Measurements from ENCODE around the gene SPECC1.

The SPECC1 gene

DNA sequence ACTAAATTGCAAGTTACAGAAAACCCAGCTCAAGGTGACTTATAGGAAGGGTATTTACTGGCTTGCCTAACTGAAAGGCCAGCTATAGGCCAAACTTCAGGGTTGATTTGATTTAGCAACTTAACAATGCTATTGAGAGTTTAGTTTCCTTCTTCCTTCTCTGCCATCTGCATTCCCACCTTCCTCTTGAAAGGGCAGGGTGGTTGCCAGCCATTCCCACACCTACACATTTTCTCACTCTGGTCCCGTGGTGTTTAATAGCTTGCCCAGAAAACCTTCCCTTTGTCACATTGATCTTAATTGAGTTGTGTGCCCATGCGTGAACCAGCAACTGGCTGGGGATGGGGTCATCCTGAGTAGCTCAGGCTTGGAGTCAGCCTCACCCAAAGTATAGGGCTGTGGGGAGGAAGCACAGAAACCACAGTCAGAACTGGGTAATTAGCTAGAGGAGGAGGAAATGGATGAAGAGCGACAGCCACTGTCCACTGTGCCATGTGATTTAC, 194.7 kb downstream of the SPECC1 start:
- peaks cover 13% of the 10 kb centered on the region for H3K36me3 ChIP-seq (ENCODE audit: insufficient read depth, low read length)
- no peak overlapping the region for H3K4me3 ChIP-seq (ENCODE audit: low read length)
- H3K4me1 ChIP-seq (ENCODE audit: insufficient read depth, low read length): peaks cover 57% of the 10 kb centered on the region
- H3K27ac ChIP-seq (ENCODE audit: low read depth, low read length): no peak overlapping the region
- no peaks in the 10 kb centered on the region for H3K9me3 ChIP-seq (ENCODE audit: insufficient read depth, low read depth, low read length)
- 96% methylated on average over 3 of the region's 3 CpGs for WGBS
- no peak overlapping the region for H3K9ac ChIP-seq (ENCODE audit: low read depth, low read length)
- no peaks in the 10 kb centered on the region for H3K27me3 ChIP-seq (ENCODE audit: insufficient read depth, low read length)

DNA sequence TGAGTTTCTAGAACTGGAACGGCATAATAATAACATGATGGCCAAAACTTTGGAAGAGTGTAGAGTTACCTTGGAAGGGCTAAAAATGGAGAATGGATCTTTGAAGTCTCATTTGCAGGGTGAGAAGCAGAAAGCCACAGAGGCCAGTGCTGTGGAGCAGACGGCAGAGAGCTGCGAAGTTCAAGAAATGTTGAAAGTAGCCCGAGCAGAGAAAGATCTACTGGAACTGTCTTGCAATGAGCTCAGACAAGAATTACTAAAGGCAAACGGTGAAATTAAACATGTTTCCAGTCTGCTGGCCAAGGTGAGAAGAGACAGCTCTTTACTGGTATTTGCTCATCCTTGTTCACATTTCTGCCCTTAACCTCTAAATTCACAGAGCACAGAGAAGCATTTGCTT, 196.4 kb downstream of the SPECC1 start:
- H3K9me3 ChIP-seq (ENCODE audit: insufficient read depth, low read depth, low read length): no peaks in the 10 kb centered on the region
- no peak overlapping the region for H3K9ac ChIP-seq (ENCODE audit: low read depth, low read length)
- H3K27ac ChIP-seq (ENCODE audit: low read depth, low read length): 0 out of 2 replicates have a peak overlapping the region, but pooled peaks have one; percentile 4
- peaks cover 51% of the 10 kb centered on the region for H3K4me1 ChIP-seq (ENCODE audit: insufficient read depth, low read length)
- 77% methylated on average over 5 of the region's 5 CpGs for WGBS
- no peaks in the 10 kb centered on the region for H3K27me3 ChIP-seq (ENCODE audit: insufficient read depth, low read length)
- no peak overlapping the region for H3K4me3 ChIP-seq (ENCODE audit: low read length)
- peaks cover 13% of the 10 kb centered on the region for H3K36me3 ChIP-seq (ENCODE audit: insufficient read depth, low read length)

DNA sequence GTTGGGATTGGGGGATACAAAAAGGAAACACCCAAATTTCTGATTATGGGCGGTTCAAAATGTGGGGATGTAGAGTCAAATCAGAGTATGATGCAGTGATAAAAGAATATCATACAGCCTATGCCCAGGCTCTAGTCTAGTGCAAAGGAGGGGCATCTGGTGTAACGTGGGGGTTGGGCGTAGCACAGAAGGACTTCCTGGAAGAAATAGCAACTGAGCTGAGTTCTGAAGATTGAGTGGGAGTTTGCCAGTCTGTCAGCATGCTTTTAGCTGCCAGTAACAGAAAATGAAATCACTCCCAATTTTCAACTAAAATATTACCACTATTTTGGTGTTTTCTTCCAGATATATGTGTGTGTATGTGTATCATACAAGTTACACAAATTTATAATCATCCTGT, 196.9 kb downstream of the SPECC1 start:
- Histone ChIP-seq H3K27ac (ENCODE audit: low read depth, low read length) (0 out of 2 replicates have a peak overlapping the region, but pooled peaks have one; percentile 4), H3K36me3 (ENCODE audit: insufficient read depth, low read length) (peaks cover 13% of the 10 kb centered on the region), H3K4me1 (ENCODE audit: insufficient read depth, low read length) (peaks cover 46% of the 10 kb centered on the region), H3K9me3 (ENCODE audit: insufficient read depth, low read depth, low read length) (no peaks in the 10 kb centered on the region), H3K4me3 (ENCODE audit: low read length) (no peak overlapping the region), H3K9ac (ENCODE audit: low read depth, low read length) (no peak overlapping the region), H3K27me3 (ENCODE audit: insufficient read depth, low read length) (no peaks in the 10 kb centered on the region)
- WGBS: 83% methylated on average over 3 of the region's 3 CpGs

DNA sequence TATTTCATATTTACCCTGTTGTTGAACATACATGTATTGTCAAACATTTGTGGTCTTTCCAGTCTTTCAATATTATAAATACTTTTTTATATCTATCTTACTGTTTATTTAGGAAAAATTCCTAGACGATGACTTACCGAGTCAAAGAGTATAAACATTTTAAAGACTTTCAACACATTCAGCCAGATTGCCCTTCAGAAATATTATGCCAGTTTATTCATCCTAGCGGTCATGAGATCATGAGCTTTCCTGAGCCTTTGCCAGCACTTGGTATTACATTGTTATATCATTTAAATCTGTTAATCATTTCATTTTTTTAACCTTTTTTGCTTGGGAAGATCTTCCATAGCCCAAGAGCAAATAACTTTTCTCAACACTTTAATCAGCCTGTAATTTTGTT, 197.4 kb downstream of the SPECC1 start:
- Histone ChIP-seq H3K9me3 (ENCODE audit: insufficient read depth, low read depth, low read length) (no peaks in the 10 kb centered on the region), H3K4me3 (ENCODE audit: low read length) (no peak overlapping the region), H3K4me1 (ENCODE audit: insufficient read depth, low read length) (peaks cover 41% of the 10 kb centered on the region), H3K27me3 (ENCODE audit: insufficient read depth, low read length) (no peaks in the 10 kb centered on the region), H3K36me3 (ENCODE audit: insufficient read depth, low read length) (peaks cover 14% of the 10 kb centered on the region), H3K9ac (ENCODE audit: low read depth, low read length) (no peak overlapping the region), H3K27ac (ENCODE audit: low read depth, low read length) (no peak overlapping the region)
- WGBS: 91% methylated on average over 3 of the region's 3 CpGs

DNA sequence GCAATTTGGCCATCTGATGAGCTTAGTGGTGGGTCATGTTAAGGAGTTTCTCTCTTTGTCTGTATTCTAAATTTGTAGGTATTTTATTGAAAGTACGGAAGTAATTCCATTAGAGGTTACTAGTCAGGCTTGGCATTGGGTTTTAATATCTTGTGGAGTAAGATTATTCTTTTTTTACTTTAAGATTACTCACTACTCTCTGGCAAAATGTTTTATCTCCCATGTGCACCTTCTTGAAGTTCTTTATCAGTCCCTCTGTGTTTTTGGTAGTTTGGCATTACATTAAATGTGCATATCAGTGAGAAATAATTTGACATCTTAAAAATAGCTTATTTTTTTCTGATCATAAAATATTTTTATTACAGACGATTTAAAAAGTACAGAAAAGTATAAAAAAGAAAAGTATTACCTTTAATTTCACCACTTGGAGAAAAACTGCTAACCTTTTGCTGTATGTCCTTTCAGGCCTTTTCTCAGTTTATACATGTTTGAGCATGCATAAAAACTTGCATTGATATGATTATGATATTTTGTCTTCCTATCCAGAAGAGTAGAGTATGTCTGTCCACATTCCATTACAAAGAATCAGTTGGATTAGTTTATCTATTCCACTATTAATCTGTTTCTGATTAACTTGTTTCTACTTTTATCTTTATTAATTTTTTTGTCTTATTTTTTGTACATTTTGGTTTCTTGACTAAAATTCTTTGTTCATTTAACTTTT, 198.3 kb downstream of the SPECC1 start:
- 87% methylated on average over 1 of the region's 2 CpGs for WGBS
- Histone ChIP-seq H3K9me3 (ENCODE audit: insufficient read depth, low read depth, low read length) (0 out of 2 replicates have a peak, but pooled peaks cover 2% of the 10 kb centered on the region), H3K4me1 (ENCODE audit: insufficient read depth, low read length) (peaks cover 35% of the 10 kb centered on the region)

DNA sequence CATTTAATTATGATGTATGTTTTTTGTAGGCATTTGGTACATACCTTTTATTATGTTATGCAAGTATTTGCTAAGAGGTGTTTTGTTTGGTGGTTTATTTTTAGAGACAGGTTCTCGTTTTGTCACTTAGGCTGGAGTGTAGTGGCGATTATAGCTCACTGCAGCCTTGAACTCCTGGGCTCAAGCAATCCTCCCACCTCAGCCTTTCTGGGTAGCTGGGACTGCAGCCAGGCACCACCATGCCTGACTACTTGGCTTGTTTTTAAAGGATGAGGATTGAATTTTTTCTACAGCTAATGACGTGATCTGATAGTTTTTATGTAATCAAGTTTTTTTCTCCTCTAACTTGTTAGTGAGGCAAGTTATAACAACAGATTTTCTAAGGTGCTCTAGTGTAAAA, 199.6 kb downstream of the SPECC1 start:
- H3K27ac ChIP-seq (ENCODE audit: low read depth, low read length): no peak overlapping the region
- WGBS: 94% methylated on average over 3 of the region's 3 CpGs
- H3K9ac ChIP-seq (ENCODE audit: low read depth, low read length): no peak overlapping the region
- H3K4me3 ChIP-seq (ENCODE audit: low read length): no peak overlapping the region
- 0 out of 2 replicates have a peak, but pooled peaks cover 2% of the 10 kb centered on the region for H3K9me3 ChIP-seq (ENCODE audit: insufficient read depth, low read depth, low read length)
- peaks cover 21% of the 10 kb centered on the region for H3K36me3 ChIP-seq (ENCODE audit: insufficient read depth, low read length)
- no peaks in the 10 kb centered on the region for H3K27me3 ChIP-seq (ENCODE audit: insufficient read depth, low read length)
- H3K4me1 ChIP-seq (ENCODE audit: insufficient read depth, low read length): peaks cover 22% of the 10 kb centered on the region

More for the DNA sequence above, 198.3 kb downstream of the SPECC1 start:
- Histone ChIP-seq H3K4me3 (ENCODE audit: low read length) (no peak overlapping the region), H3K9ac (ENCODE audit: low read depth, low read length) (no peak overlapping the region), H3K27me3 (ENCODE audit: insufficient read depth, low read length) (no peaks in the 10 kb centered on the region), H3K27ac (ENCODE audit: low read depth, low read length) (no peak overlapping the region), H3K36me3 (ENCODE audit: insufficient read depth, low read length) (peaks cover 21% of the 10 kb centered on the region)

DNA sequence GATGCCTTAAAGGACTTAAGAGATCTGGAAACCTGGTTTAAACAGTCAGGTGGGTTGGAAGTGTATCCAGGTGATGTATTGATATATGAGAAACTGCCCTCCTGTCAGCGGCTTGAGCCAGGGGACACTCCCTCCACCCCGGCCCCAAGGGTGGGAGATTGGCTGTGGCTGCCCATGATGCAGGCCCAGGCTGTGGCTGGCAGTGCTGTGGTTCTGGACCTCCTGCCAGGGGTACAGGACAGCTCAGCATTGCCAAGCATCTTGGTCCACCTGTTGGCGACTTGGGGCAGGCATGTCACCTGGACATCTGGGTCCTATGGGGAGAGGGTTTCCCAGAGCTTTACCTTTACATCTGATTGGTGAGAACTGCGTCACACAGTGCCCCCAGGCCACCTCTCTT, 201.0 kb downstream of the SPECC1 start:
- H3K27me3 ChIP-seq (ENCODE audit: insufficient read depth, low read length): no peaks in the 10 kb centered on the region
- H3K36me3 ChIP-seq (ENCODE audit: insufficient read depth, low read length): peaks cover 11% of the 10 kb centered on the region
- 0 out of 2 replicates have a peak, but pooled peaks cover 2% of the 10 kb centered on the region for H3K9me3 ChIP-seq (ENCODE audit: insufficient read depth, low read depth, low read length)
- H3K9ac ChIP-seq (ENCODE audit: low read depth, low read length): no peak overlapping the region
- H3K4me1 ChIP-seq (ENCODE audit: insufficient read depth, low read length): peaks cover 18% of the 10 kb centered on the region
- no peak overlapping the region for H3K4me3 ChIP-seq (ENCODE audit: low read length)
- 97% methylated on average over 4 of the region's 4 CpGs for WGBS
- no peak overlapping the region for H3K27ac ChIP-seq (ENCODE audit: low read depth, low read length)

DNA sequence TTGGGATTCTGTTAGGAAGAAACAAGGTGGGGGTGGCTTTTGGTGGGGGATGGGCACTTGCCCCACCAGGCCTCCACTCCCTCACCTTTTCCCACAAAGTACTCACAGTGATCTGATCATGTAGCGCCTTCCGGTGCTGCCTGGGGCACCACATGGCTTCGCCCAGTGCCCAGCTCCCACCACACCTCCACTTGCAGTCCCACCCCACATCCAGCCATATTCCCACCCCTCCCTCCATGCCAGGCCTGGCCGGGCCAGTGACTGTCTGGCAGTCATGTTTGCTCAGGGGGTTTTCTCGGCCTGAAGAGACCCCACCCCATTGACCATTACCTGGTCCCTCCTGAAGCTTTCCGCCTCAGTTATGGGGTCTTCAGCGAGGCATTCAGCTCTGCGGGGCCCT, 201.5 kb downstream of the SPECC1 start:
- no peaks in the 10 kb centered on the region for H3K27me3 ChIP-seq (ENCODE audit: insufficient read depth, low read length)
- H3K27ac ChIP-seq (ENCODE audit: low read depth, low read length): no peak overlapping the region
- H3K4me3 ChIP-seq (ENCODE audit: low read length): no peak overlapping the region
- H3K9ac ChIP-seq (ENCODE audit: low read depth, low read length): no peak overlapping the region
- H3K9me3 ChIP-seq (ENCODE audit: insufficient read depth, low read depth, low read length): 0 out of 2 replicates have a peak, but pooled peaks cover 2% of the 10 kb centered on the region
- H3K36me3 ChIP-seq (ENCODE audit: insufficient read depth, low read length): peaks cover 10% of the 10 kb centered on the region
- H3K4me1 ChIP-seq (ENCODE audit: insufficient read depth, low read length): peaks cover 16% of the 10 kb centered on the region
- WGBS: 91% methylated on average over 8 of the region's 8 CpGs

DNA sequence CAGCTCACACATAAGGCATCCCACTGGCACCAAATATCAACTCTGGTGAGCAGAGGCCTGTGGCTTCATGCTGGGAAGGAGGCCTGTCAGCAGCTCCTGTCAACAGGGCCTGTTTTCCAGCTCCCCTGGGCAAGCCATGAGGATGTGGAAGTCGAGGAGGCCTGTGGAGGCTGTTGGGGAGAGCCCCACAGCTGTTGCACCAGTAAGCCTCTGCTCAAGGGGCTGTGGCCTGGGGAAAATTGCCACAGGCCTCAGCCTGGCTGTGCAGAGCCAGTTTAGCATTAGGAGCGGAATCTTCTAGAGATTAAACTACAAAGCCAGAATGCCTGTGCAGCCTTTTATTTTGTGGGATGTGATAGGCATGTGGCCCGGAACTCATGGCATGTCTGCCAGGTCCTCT, 202.1 kb downstream of the SPECC1 start:
- Histone ChIP-seq H3K36me3 (ENCODE audit: insufficient read depth, low read length) (peaks cover 10% of the 10 kb centered on the region), H3K4me3 (ENCODE audit: low read length) (no peak overlapping the region), H3K27ac (ENCODE audit: low read depth, low read length) (no peak overlapping the region), H3K4me1 (ENCODE audit: insufficient read depth, low read length) (peaks cover 16% of the 10 kb centered on the region), H3K9ac (ENCODE audit: low read depth, low read length) (no peak overlapping the region), H3K27me3 (ENCODE audit: insufficient read depth, low read length) (no peaks in the 10 kb centered on the region), H3K9me3 (ENCODE audit: insufficient read depth, low read depth, low read length) (0 out of 2 replicates have a peak, but pooled peaks cover 2% of the 10 kb centered on the region)
- WGBS: 93% methylated on average over 3 of the region's 3 CpGs

DNA sequence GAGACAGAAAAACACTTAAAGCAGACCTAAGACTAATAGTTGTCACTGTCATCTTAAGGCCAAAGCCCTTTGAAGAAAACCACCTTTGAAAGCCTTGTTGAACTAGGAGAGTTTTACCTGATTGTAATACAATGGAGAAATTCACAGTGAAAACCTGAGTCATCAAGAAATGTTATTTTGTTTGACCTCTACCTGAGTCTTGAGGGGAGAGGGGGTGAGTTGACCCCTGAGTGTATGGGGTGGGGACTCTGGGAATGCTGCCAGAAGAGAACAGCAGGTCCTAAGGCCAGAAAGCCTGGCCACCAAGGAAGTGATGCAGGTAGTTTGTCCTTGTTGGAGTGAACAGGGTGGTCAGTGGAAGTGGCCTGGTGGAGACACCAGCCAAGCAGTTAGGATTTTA, 204.3 kb downstream of the SPECC1 start:
- H3K36me3 ChIP-seq (ENCODE audit: insufficient read depth, low read length): peaks cover 8% of the 10 kb centered on the region
- H3K9me3 ChIP-seq (ENCODE audit: insufficient read depth, low read depth, low read length): 0 out of 2 replicates have a peak, but pooled peaks cover 2% of the 10 kb centered on the region
- H3K27me3 ChIP-seq (ENCODE audit: insufficient read depth, low read length): no peaks in the 10 kb centered on the region
- peaks cover 24% of the 10 kb centered on the region for H3K4me1 ChIP-seq (ENCODE audit: insufficient read depth, low read length)
- H3K27ac ChIP-seq (ENCODE audit: low read depth, low read length): no peak overlapping the region
- H3K4me3 ChIP-seq (ENCODE audit: low read length): no peak overlapping the region
- H3K9ac ChIP-seq (ENCODE audit: low read depth, low read length): no peak overlapping the region

DNA sequence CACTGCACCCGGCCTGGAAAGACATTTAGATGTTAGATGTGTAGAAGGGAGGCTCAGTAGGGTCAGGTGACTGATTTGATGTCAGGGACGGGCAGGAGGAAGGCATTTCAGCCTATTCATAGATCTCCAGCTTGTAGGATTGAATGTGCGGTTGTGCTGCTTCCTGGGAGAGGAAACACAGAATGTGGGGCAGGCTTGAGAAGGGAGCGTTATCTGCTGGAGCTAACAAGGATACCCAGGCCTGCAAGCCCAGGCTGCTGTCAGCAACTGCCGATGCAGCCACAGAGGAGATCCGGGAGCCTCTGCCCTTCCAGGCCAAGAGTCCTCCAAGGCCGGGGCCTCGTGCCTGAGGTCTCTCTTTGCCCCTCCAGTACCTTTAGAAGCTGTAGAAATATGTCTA, 205.6 kb downstream of the SPECC1 start:
- H3K36me3 ChIP-seq (ENCODE audit: insufficient read depth, low read length): peaks cover 8% of the 10 kb centered on the region
- 90% methylated on average over 8 of the region's 8 CpGs for WGBS
- H3K9ac ChIP-seq (ENCODE audit: low read depth, low read length): no peak overlapping the region
- H3K4me3 ChIP-seq (ENCODE audit: low read length): no peak overlapping the region
- 0 out of 2 replicates have a peak, but pooled peaks cover 2% of the 10 kb centered on the region for H3K9me3 ChIP-seq (ENCODE audit: insufficient read depth, low read depth, low read length)
- no peak overlapping the region for H3K27ac ChIP-seq (ENCODE audit: low read depth, low read length)
- H3K4me1 ChIP-seq (ENCODE audit: insufficient read depth, low read length): peaks cover 24% of the 10 kb centered on the region
- H3K27me3 ChIP-seq (ENCODE audit: insufficient read depth, low read length): no peaks in the 10 kb centered on the region

Data from HUES64 (cell line).